Activated CD4-positive, alpha-beta T cell treated with anti-CD3 and anti-CD28 coated beads, Interleukin-2, amount 50 U/mL, for 48 hours (primary cell): ENCODE data around the gene B9D2.

ENCODE experiments used
- DNase-seq, 2 experiments: peaks; one replicate each; pipeline ENCODE4 v3.0.0-alpha.2; 2020

Gene B9D2

GRCh38 chr19:41307954-41308449 lies 55.9 kb downstream of the B9D2 start:
- peak in 1 of 2 experiments; percentile 19 for DNase-seq

- no peak for DNase-seq
Measured at GRCh38 chr19:41307090-41307875, 56.7 kb downstream of the B9D2 start.

GRCh38 chr19:41305927-41306793 lies 57.8 kb downstream of the B9D2 start:
- no peak for DNase-seq

DNA sequence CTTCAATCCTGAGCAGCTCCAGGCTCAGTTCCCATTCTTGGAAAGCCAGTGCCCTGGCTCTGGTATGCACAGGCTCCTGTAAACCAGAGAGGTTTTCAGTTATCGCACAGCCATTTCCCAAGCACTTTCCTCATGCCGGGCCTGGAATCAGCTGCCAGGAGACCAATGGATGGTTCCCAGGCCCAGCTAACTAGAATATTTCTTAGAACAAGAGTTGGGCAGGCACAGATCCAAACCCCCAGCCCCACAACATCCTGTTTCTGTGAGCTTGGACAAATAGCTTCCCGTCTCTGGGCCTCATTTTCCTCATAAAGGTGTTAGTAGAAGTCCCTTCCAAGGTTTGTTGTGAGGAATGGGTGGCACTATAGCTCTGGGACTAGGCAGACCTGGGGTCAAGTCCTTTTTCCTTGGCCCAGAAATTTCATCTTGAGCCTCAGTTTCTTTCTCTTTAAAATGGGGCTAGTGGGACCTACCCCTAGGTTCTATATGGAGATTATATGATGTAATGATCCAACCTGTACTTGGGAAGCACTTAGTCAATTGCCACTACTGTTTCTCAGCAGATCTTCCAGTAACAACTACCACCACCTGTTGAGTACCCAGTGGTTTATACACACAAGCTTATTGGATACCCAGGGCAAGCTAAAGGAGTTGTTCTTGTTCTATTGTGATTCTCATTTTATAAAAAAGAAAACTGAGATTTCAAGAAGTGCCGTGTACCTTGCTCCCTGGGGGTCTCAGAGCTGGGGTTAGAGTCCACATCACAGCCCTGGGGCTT lies 59.1 kb downstream of the B9D2 start:
- DNase-seq, result no peak
